Panc1 (cell line): ENCODE data around the gene NPC1L1. TPM values are rescaled to one million over a fixed set of nuclear protein-coding genes. Genes with fewer than 3 reads are reported as not detected.

ENCODE experiments used
- ATAC-seq: fragments of 200-7000 bp; cut with Tn5 transposase; 2 replicates; pipeline ENCODE4 v1.9.1; 2020; ENCODE audit warnings: mild to moderate bottlenecking, moderate library complexity
- BruUV-seq: library from RNA; stranded (reverse); fragments of 400-500 nt; replicated peaks from 2 replicates; lab custom pipeline; 2021; lab: Mats Ljungman, UMichigan
- CTCF ChIA-PET: fragments of 300-600 bp; sonication (Branson Sonifier 250); formaldehyde crosslinking; loops from one replicate; lab custom pipeline; 2022; ENCODE audit warnings: antibody characterized with exemption; lab: Charles Lee
- POLR2A ChIA-PET: fragments of 300-600 bp; sonication (Branson Sonifier 250); formaldehyde crosslinking; loops from one replicate; lab custom pipeline; 2022; ENCODE audit warnings: antibody characterized with exemption; lab: Charles Lee
- DNase-seq: peaks from one replicate; pipeline ENCODE4 v3.0.0-alpha.2; 2010; ENCODE audit warnings: low read depth, low spot score
- H3K27ac ChIP-seq: 2 replicates; pipeline ENCODE4 v1.5.1; 2011; ENCODE audit warnings: mild to moderate bottlenecking, low read length, inconsistent platforms
- H3K27me3 ChIP-seq: fragments of 200-500 bp; sonication (Bioruptor generic); 2 replicates; pipeline ENCODE4 v1.6.0; 2014; ENCODE audit warnings: low read length, inconsistent platforms; ENCODE audit not compliant: control insufficient read depth, insufficient read depth
- H3K36me3 ChIP-seq: fragments of 200-500 bp; sonication (Bioruptor generic); 2 replicates; pipeline ENCODE4 v1.5.1; 2014; ENCODE audit warnings: inconsistent platforms, mild to moderate bottlenecking, low read length, moderate library complexity; ENCODE audit not compliant: control insufficient read depth, insufficient read depth
- H3K4me1 ChIP-seq: 2 replicates; pipeline ENCODE4 v1.5.1; 2011; ENCODE audit warnings: inconsistent platforms, mild to moderate bottlenecking, low read length, moderate library complexity; ENCODE audit not compliant: control insufficient read depth, insufficient read depth
- H3K4me3 ChIP-seq, 2 experiments: 2 replicates each; pipeline ENCODE4 v1.5.1; 2011 to 2012; ENCODE audit warnings: low read depth in 2 of 2, low read length in 2 of 2, mild to moderate bottlenecking in 2 of 2, inconsistent platforms in 1 of 2, moderate library complexity in 1 of 2
- H3K9me3 ChIP-seq: fragments of 200-500 bp; sonication (Bioruptor generic); 2 replicates; pipeline ENCODE4 v1.5.1; 2014; ENCODE audit warnings: low read depth, mild to moderate bottlenecking, inconsistent platforms, low read length, moderate library complexity; ENCODE audit not compliant: control insufficient read depth, insufficient read depth
- POLR2AphosphoS5 ChIP-seq: IDR thresholded peaks from 2 replicates; pipeline ENCODE4 v1.6.1; 2012; ENCODE audit warnings: mild to moderate bottlenecking, low read depth, low read length, moderate library complexity
- SIN3A ChIP-seq: IDR thresholded peaks from 2 replicates; pipeline ENCODE4 v1.6.1; 2012; ENCODE audit warnings: low read depth, mild to moderate bottlenecking, low read length, moderate library complexity, borderline replicate concordance; ENCODE audit not compliant: insufficient read depth
- TCF7L2 ChIP-seq: IDR thresholded peaks from 2 replicates; pipeline ENCODE4 v1.6.1; 2011; ENCODE audit warnings: mild to moderate bottlenecking, low read depth, low read length, inconsistent platforms
- in situ Hi-C: cut with HindIII; loops from 2 replicates; pipeline ENCODE4 v1.10.0; 2016; ENCODE audit warnings: low sequenced_read_pairs, low pct_unique_long_range_greater_than_20kb
- intact Hi-C: fragments of 100-400 bp; cut with micrococcal nuclease; formaldehyde crosslinking; loops from one replicate; pipeline ENCODE4 v1.10.0; 2022; ENCODE audit not compliant: unreplicated experiment
- total RNA-seq: library from RNA; stranded (reverse); gene quantifications from one replicate; pipeline ENCODE4 v1.2.1, GENCODE V29; 2021; ENCODE audit not compliant: unreplicated experiment
- TF ChIP-seq, protein P1 (sequence below), 2 experiments: IDR thresholded peaks; 2 replicates each; pipeline ENCODE4 v1.6.1; 2011 to 2012; ENCODE audit warnings: low read depth in 2 of 2, control low read depth in 1 of 2, low read length in 1 of 2, mild to moderate bottlenecking in 1 of 2, moderate library complexity in 1 of 2; ENCODE audit not compliant: insufficient read depth in 1 of 2
- TF ChIP-seq, protein P2 (sequence below): fragments of 450-650 bp; IDR thresholded peaks from 2 replicates; pipeline ENCODE4 v1.5.1; 2017; ENCODE audit warnings: mild to moderate bottlenecking

NPC1L1 gene
- total RNA-seq, 1 experiment from 2014 or later = not detected

DNA sequence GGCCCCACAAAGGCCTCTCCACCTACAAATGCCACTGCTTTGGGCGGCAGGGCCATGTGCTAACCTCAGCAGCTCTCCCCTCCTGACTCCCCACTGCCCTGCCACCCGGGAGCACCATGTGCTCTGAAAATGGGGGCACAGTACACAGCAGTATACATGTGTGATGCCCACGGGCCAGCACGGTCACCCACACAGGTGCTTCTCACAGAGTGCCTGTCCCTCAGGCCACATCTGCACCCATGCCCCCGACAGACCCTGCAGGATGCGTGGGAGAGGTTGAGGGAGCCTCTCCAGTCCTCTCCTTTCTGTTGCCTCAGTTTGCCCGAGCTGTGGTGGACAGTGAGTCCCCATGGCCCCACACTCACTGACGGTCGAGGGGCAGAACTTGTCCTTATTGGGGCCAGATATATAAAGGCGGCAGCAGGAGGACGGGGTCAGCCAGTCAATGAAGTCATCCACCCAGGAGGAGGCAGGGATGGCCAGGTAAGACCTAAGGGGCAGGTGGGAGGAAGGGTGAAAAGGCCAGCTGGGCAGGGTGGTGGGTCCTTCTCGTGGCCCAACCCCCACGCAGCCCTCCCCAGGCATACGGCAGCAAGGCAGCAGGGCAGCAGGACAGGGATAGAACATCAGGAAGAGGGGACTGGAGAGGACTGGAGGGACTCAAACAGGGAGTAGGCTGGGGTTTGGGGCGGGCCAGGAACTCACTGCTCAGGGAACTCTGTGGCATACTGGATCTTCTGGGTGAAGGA lies 19.6 kb downstream of the NPC1L1 start:
- H3K36me3 ChIP-seq = no peaks in the 10 kb centered on the region
- H3K27ac ChIP-seq = no peak overlapping the region
- in situ Hi-C loops = no loop called here
- intact Hi-C loops = no loop called here
- BruUV-seq = no TSS peak
- H3K4me1 ChIP-seq = no peaks in the 10 kb centered on the region
- H3K27me3 ChIP-seq = no peaks in the 10 kb centered on the region
- ChIA-PET CTCF (no interaction called here), POLR2A (no interaction called here)
- DNase-seq (no peak), ATAC-seq (no peak)
- no peak overlapping the region for H3K4me3 ChIP-seq
- H3K9me3 ChIP-seq = 0 out of 2 replicates have a peak, but pooled peaks cover 4% of the 10 kb centered on the region
- TF ChIP-seq POLR2AphosphoS5 (no peak), TCF7L2 (no peak), SIN3A (no peak)
- TF ChIP-seq, protein P1, sequence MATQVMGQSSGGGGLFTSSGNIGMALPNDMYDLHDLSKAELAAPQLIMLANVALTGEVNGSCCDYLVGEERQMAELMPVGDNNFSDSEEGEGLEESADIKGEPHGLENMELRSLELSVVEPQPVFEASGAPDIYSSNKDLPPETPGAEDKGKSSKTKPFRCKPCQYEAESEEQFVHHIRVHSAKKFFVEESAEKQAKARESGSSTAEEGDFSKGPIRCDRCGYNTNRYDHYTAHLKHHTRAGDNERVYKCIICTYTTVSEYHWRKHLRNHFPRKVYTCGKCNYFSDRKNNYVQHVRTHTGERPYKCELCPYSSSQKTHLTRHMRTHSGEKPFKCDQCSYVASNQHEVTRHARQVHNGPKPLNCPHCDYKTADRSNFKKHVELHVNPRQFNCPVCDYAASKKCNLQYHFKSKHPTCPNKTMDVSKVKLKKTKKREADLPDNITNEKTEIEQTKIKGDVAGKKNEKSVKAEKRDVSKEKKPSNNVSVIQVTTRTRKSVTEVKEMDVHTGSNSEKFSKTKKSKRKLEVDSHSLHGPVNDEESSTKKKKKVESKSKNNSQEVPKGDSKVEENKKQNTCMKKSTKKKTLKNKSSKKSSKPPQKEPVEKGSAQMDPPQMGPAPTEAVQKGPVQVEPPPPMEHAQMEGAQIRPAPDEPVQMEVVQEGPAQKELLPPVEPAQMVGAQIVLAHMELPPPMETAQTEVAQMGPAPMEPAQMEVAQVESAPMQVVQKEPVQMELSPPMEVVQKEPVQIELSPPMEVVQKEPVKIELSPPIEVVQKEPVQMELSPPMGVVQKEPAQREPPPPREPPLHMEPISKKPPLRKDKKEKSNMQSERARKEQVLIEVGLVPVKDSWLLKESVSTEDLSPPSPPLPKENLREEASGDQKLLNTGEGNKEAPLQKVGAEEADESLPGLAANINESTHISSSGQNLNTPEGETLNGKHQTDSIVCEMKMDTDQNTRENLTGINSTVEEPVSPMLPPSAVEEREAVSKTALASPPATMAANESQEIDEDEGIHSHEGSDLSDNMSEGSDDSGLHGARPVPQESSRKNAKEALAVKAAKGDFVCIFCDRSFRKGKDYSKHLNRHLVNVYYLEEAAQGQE (IDR thresholded peaks at IDR 0.05; ENCODE audit: insufficient read depth in 1 of 2, low read depth in 2 of 2, low read length in 1 of 2) = no peak
- TF ChIP-seq, protein P2, sequence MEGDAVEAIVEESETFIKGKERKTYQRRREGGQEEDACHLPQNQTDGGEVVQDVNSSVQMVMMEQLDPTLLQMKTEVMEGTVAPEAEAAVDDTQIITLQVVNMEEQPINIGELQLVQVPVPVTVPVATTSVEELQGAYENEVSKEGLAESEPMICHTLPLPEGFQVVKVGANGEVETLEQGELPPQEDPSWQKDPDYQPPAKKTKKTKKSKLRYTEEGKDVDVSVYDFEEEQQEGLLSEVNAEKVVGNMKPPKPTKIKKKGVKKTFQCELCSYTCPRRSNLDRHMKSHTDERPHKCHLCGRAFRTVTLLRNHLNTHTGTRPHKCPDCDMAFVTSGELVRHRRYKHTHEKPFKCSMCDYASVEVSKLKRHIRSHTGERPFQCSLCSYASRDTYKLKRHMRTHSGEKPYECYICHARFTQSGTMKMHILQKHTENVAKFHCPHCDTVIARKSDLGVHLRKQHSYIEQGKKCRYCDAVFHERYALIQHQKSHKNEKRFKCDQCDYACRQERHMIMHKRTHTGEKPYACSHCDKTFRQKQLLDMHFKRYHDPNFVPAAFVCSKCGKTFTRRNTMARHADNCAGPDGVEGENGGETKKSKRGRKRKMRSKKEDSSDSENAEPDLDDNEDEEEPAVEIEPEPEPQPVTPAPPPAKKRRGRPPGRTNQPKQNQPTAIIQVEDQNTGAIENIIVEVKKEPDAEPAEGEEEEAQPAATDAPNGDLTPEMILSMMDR = no peak

DNA sequence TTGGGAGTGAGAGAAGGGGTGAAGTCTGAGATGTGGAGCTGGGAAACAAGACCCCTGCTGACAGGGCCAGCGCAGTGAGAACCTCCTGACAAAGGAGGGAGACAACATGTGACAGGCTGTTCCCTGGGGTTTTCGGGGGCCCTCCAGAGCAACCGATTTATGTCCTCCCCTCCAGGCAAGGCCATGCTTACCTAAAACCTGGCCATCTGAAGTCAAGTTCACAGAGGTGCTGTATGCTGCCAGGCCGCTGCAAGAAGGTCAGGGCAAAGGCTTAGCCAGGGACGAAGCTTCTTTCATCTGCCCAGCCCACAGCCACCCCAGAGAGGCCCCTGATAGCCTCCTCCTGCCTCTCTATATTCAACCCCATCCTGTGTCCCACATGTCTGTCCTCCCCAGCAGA lies 20.6 kb downstream of the NPC1L1 start:
- ATAC-seq (no peak), DNase-seq (no peak)
- Histone ChIP-seq H3K4me3 (no peak overlapping the region), H3K9me3 (0 out of 2 replicates have a peak, but pooled peaks cover 4% of the 10 kb centered on the region), H3K27me3 (no peaks in the 10 kb centered on the region), H3K4me1 (no peaks in the 10 kb centered on the region), H3K36me3 (no peaks in the 10 kb centered on the region), H3K27ac (no peak overlapping the region)
- CTCF ChIA-PET = no interaction called here
- BruUV-seq = no TSS peak
- in situ Hi-C loops = no loop called here
- TF ChIP-seq TCF7L2 = no peak
- TF ChIP-seq, protein P2 = no peak
- TF ChIP-seq, protein P1 (IDR thresholded peaks at IDR 0.05; ENCODE audit: insufficient read depth in 1 of 2, low read depth in 2 of 2, low read length in 1 of 2) = no peak
- TF ChIP-seq SIN3A = no peak
- intact Hi-C loops = no loop called here
- POLR2A ChIA-PET = no interaction called here
